GM13977 (cell line): ENCODE measurements around the gene ERBB2.
"Not testable (repeated sequence)": the region's sequence is repeated elsewhere in the genome, so short reads cannot be mapped to it uniquely, and the experiment has no call there.

ENCODE experiments used
- DNase-seq: peaks from one replicate; pipeline ENCODE4 v3.0.0; 2012; ENCODE audit warnings: low spot score
- in situ Hi-C: fragments of 300-500 bp; cut with MboI; formaldehyde crosslinking; loops from one replicate; pipeline ENCODE4 v1.12.0; 2022; ENCODE audit warnings: low sequenced_read_pairs, low pct_unique_long_range_greater_than_20kb, mixed read lengths, inconsistent platforms; ENCODE audit not compliant: unreplicated experiment
- TF ChIP-seq, protein P1 (sequence below): IDR thresholded peaks from 2 replicates; pipeline ENCODE4 v1.5.1; 2012; ENCODE audit warnings: mild to moderate bottlenecking, control low read depth; ENCODE audit not compliant: insufficient read depth; ENCODE audit errors: extremely low read depth, missing control alignments

Gene ERBB2

DNA sequence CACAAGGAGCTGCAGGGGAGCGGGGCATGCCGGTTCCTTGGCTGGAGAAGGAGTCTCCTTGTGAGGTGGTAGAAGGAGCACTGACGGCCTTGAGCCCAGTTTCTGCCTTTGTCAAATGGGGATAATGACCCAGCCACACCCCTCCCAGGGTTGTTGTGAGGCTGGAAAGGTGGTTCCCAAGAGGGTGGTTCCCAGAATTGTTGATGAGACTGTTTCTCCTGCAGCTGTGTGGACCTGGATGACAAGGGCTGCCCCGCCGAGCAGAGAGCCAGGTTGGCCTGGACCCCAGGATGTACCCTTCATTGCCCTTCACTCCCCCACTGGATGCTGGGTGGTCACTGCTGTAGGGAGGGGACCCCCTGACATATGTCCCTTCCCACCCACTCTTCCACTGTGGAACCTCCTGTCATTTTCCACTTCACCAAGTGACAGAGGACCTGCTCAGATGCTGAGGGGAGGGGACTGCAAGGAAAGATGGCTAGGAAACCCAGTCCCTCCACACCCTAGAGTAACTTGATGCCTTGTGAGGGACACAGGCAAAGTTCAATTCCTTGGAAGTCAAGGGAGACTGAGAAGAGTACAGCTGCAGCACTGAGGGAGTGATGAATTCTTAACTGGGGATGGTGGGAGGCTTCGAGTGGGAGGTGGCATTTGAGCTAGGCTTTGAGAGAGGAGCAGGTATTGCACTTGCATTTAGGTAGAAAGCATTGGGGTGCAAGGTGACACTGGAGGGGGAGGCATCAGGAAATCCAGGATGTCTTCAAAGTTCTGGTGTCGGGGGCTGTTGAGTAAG, 19.9 kb downstream of the ERBB2 start:
- DNase-seq: no peak
- in situ Hi-C loops: no loop called here
- TF ChIP-seq, protein P1, sequence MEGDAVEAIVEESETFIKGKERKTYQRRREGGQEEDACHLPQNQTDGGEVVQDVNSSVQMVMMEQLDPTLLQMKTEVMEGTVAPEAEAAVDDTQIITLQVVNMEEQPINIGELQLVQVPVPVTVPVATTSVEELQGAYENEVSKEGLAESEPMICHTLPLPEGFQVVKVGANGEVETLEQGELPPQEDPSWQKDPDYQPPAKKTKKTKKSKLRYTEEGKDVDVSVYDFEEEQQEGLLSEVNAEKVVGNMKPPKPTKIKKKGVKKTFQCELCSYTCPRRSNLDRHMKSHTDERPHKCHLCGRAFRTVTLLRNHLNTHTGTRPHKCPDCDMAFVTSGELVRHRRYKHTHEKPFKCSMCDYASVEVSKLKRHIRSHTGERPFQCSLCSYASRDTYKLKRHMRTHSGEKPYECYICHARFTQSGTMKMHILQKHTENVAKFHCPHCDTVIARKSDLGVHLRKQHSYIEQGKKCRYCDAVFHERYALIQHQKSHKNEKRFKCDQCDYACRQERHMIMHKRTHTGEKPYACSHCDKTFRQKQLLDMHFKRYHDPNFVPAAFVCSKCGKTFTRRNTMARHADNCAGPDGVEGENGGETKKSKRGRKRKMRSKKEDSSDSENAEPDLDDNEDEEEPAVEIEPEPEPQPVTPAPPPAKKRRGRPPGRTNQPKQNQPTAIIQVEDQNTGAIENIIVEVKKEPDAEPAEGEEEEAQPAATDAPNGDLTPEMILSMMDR: no peak

DNA sequence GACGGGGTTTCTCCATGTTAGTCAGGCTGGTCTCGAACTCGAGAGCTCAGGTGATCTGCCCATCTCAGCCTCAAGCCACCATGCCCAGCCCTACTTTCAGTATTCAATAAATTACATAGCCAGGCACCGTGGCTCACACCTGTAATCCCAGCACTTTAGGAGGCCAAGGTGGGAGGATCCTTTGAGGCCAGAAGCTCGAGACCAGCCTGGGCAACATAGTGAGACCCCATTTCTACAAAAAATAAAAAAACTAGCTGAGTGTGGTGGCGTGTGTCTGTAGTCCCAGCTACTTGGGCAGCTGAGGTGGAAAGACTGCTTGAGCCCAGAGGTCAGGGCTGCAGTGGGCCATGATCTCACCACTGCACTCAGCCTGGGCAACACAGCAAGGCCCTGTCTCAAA, 22.2 kb downstream of the ERBB2 start:
- DNase-seq: no peak
- TF ChIP-seq, protein P1: no peak
- in situ Hi-C loops: no loop called here

DNA sequence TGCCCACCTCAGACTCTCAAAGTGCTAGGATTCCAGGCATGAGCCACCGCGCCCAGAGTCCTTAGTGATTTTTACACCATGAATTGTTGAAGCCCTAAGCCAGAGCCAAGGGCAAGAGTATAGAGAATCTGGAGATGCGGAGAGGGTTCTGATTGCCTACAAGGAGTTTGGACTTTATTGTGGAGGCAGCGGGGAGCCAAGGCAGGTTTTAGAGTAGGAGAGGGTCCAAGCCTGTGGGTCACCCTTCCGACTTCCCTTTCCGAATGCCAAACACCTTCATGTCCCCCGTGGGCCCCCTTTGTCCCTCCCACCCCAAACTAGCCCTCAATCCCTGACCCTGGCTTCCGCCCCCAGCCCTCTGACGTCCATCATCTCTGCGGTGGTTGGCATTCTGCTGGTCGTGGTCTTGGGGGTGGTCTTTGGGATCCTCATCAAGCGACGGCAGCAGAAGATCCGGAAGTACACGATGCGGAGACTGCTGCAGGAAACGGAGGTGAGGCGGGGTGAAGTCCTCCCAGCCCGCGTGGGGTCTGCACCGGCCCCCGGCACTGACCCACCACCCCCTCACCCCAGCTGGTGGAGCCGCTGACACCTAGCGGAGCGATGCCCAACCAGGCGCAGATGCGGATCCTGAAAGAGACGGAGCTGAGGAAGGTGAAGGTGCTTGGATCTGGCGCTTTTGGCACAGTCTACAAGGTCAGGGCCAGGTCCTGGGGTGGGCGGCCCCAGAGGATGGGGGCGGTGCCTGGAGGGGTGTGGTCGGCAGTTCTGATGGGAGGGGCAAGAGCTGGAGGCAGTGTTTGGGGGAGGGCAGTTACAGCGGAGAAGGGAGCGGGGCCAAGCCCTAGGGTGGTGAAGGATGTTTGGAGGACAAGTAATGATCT, 23.3 kb downstream of the ERBB2 start:
- TF ChIP-seq, protein P1: no peak
- in situ Hi-C loops: no loop called here

DNA sequence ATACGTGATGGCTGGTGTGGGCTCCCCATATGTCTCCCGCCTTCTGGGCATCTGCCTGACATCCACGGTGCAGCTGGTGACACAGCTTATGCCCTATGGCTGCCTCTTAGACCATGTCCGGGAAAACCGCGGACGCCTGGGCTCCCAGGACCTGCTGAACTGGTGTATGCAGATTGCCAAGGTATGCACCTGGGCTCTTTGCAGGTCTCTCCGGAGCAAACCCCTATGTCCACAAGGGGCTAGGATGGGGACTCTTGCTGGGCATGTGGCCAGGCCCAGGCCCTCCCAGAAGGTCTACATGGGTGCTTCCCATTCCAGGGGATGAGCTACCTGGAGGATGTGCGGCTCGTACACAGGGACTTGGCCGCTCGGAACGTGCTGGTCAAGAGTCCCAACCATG, 24.9 kb downstream of the ERBB2 start:
- TF ChIP-seq, protein P1: no peak
- DNase-seq: no peak
- in situ Hi-C loops: no loop called here

More for the DNA sequence above, 23.3 kb downstream of the ERBB2 start:
- no peak for DNase-seq

DNA sequence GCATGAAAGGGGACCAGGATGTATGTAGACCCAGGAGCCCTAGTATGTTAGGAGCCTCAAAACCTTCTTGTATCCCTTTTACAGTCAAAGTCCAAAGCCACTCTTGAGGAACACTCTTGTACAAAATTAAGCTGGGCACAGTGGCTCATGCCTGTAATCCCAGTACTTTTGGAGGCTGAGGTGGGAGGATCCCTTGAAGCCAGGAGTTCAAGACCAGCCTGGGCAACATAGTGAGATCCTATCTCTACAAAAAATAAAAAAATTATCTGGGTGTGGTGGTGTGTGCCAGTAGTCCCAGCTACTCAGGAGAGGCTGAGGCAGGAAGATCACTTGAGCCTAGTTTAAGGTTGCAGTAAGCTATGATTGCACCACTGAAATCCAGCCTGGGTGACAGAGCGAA, 26.1 kb downstream of the ERBB2 start:
- DNase-seq, in situ Hi-C loops: not testable (repeated sequence)

DNA sequence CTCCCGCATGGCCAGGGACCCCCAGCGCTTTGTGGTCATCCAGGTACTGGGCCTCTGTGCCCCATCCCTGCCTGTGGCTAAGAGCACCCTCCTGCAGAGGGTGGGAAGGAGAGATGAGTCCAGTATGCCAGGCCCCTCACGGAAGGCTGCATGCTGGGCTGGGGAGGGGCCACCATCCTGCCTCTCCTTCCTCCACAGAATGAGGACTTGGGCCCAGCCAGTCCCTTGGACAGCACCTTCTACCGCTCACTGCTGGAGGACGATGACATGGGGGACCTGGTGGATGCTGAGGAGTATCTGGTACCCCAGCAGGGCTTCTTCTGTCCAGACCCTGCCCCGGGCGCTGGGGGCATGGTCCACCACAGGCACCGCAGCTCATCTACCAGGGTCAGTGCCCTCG, 26.8 kb downstream of the ERBB2 start:
- in situ Hi-C loops: no loop called here
- DNase-seq: no peak
- TF ChIP-seq, protein P1: no peak

DNA sequence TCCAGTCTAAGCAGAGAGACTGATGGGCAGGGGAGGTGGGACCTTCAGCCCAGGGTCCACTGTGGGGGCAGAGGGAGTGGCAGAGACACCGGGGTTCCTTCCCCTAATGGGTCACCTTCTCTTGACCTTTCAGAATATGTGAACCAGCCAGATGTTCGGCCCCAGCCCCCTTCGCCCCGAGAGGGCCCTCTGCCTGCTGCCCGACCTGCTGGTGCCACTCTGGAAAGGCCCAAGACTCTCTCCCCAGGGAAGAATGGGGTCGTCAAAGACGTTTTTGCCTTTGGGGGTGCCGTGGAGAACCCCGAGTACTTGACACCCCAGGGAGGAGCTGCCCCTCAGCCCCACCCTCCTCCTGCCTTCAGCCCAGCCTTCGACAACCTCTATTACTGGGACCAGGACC, 27.7 kb downstream of the ERBB2 start:
- in situ Hi-C loops: no loop called here
- TF ChIP-seq, protein P1: no peak
- DNase-seq: no peak
